Fibroblast of skin of left biceps (primary cell): Measurements from ENCODE around the gene DNAJC8.
A peak's percentile ranks its signal among the peaks of the same experiment; 100 is the strongest.

ENCODE experiments used
- DNase-seq, 2 experiments: peaks; one replicate each; pipeline ENCODE4 v3.0.0-alpha.2; 2013; ENCODE audit warnings: low read depth in 2 of 2

DNAJC8 gene

GRCh38 chr1:28249013-28249865 is 16.4 kb upstream of the DNAJC8 start:
- peak; percentile 45 to 50 for DNase-seq

DNA sequence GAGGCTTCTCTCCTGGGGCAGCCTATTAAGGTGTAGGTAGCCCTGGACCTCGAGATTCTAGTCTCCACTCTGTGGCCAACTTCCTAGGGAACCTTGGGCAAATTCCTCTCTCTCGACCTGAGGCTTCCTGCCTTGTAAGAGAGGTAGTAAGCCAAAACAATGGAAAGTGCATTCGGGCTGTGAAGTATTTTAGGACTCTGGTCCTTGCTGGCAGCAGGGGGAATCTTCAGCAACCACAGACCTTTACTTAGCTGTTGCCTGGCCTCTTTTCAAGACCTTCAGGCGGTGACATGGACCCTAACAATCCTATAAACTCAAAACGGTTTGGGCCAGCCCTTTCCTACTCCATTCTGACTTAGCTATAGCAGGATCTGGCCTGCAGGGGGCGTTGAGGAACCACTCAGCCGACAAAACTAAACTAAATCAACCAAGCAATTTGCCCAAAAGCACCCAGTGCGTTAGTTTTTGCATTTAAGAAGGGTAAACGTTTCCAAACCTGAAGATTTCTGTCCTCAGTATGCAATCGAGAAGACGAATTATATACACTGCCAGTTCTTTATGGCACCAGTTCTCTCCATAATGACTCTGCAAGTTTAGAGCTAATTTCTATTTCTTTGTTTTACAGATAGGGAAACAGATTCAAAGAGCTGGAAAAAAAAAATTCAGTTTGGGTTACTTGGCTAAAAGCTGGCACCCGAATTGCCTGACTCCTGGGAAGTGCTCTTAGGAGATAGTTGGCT is 15.6 kb upstream of the DNAJC8 start:
- peak; percentile 47 to 55 for DNase-seq

- no peak for DNase-seq
These were observed 14.9 kb upstream of the DNAJC8 start for GRCh38 chr1:28247612-28248272.

DNA sequence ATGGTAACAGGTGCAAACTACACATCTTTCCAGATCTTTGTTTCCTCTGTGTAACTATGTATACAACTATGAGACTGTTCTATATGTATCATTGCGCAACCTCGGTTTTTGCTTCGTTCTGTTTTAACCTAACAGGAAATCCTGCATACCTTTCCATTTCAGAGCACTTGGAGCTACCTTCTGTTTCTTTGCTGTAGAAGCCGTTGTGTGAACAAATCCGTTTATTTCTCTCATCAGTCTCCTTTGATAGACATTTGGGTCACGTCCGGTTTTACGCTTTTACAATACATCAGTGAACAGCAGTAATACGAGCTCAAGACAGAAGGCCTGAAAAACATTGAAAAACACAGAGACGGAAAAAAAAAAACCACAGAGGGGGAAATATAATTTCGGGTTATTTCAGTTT is 13.6 kb upstream of the DNAJC8 start:
- no peak for DNase-seq

DNA sequence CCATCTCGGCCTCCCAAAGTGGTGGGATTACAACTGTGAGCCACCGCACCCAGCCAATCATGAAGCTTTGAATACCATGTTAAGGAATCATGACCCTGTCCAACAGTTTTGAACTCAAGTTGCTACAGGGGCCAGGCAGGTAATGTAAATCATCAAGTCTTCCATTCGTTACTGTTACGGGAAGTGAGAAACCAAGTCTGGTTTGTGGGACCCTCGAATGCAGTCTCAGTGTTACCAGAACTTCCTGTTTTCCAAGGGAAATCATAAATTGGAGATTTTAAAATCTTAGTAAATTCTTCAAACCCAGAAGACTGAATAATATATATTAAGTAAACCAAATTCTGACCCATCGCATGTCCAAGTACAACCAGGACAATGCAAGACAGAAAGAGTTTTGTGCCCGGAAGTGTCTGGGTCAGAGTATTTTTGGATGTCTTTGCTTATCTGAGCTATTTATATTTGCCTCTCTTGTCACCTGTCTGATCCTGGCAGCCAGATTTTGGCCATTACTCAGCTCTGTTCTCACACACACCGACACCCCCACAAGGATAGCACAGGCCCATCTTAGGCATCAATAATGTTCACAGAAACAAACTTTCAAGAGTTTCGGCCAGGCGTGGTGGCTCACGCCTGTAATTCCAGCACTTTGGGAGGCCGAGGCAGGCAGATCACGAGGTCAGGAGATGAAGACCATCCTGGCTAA is 11.9 kb upstream of the DNAJC8 start:
- DNase-seq = no peak

DNA sequence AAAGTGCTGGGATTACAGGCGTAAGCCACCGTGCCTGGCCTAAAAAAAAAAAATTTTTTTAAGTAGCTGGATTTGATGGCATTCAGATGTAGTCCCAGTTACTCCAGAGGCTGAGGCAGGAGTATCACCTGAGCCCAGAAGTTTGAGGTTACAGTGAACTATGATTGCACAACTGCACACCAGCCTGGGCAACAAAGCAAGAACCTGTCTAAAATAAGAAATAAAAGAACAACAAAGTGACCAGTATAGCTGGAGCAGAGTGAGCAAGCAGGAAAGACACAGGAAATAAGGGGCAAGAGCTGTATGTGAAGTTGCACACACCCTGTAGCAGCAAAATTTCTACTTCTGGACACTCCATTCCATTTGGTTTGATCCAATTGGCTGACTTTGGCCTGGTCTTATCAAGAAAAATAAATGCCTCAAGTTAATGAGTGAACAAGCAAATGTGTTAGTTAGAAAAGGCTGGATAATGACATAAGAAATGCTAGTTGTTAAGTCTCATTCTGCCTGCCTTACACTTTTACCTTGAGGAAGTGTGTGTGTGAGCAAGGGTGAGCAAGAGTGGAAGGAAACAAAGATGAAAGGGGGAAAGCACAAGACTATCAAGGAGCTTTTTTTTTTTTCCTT is 11.0 kb upstream of the DNAJC8 start:
- no peak for DNase-seq

GRCh38 chr1:28241638-28242241 is 8.9 kb upstream of the DNAJC8 start:
- no peak for DNase-seq

GRCh38 chr1:28240024-28240423 is 7.2 kb upstream of the DNAJC8 start:
- DNase-seq = no peak

- DNase-seq = no peak
These were observed 6.2 kb upstream of the DNAJC8 start for GRCh38 chr1:28239004-28239403.

DNA sequence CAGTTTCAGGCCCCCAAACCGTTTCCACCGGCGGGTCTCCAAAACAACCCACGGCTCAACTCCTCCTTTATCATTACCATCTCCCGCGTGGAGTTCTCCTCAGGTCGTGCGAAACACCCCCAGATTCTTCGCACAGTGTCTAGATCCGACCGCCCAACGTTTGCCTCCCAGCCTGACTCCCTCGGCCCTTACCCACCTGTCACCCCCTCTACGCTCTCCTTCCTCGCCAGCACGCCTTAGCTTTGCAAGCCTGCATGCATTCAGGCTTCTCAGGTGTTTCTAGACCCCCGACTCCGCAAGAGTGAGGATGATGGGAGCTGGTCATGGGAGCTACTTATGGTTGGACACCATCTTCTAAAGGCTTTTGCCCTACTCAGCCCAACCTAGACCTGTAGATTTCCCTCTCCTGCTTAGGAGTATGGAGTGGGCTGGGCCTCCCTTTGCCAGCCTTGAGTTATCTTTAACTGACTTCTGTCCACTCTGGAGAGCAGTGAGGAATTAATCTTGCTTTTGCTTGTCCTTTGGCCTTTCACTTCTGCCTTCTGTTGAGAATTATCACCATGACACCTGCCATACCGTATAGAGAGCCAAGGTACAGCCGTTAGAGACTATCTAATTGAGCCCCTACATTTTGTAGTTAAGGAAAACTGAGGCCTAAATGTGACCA is 4.0 kb upstream of the DNAJC8 start:
- no peak for DNase-seq

DNA sequence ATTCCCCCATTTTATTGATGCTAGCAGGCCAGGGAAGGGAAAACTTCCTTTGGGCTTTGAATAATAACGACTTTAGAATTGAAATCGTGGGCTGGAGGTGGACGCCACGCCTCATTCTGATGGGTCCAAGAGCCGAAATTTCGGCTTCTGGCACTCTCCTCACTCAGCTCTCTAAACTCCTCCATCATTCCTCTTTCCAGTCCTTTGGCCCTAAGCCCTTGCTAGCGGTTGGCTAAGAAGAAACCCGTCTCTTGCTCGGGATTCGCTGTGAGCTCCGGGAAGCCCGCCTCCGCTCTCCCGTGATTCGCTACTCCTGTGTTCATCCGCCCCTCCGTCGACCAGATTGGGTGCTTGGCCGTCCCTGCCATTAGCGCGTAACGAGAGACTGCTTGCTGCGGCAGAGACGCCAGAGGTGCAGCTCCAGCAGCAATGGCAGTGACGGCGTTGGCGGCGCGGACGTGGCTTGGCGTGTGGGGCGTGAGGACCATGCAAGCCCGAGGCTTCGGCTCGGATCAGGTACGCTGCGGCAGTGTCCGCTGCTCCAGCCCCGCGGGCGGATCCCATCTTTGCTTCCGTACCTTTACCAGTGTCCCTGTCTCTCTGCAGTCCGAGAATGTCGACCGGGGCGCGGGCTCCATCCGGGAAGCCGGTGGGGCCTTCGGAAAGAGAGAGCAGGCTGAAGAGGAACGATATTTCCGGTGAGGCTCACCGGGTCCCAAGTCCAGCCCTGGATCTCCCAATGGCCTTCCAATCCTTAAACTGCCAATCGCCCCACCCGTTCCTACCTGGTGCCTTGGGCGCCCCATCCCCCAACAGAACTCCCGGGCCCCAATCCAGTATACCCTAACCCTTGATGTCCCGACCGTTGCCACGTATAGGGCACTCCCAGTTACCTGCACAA is 3.2 kb upstream of the DNAJC8 start, which contains the start of gene ATP5IF1:
Gene ATP5IF1 (plus strand): TSS at position 370 of the 901 bp plus-strand sequence. CDS start 60 bp downstream, at position 430.
- peak; percentile 92 to 94 for DNase-seq

DNA sequence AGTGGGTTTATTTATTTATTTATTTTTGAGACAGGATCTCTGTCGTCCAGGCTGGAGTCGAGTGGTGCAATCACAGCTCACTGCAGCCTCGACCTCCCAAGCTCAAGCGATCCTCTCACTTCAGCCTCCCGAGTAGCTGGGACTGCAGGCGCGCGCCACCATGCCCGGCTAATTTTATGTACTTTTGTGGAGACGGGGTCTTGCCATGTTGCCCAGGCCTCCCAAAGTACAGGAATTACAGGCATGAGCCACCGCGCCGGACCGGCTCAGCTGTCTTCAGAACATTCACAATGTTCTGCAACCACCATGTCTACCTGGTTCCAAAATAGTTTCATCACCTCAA is 406 bp upstream of the DNAJC8 start:
- DNase-seq = no peak

DNA sequence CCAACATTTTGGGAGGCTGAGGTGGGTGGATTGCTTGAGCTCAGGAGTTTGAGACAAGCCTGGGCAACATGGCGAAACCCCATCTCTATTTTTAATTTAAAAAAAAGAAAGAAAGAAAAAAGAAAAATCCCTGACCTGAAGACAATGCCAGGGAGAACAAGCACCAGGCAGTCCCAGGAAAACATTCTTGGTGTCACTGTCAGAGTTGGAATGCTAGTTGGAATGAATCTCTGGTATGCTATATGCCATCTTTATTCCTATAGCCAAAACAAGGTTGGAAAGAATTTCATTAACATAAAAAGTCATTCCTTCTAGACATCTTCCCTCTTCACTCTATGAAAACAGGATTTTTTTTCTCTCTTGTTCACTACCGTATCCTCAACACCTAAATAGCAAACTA is 2.8 kb downstream of the DNAJC8 start:
- no peak for DNase-seq

DNA sequence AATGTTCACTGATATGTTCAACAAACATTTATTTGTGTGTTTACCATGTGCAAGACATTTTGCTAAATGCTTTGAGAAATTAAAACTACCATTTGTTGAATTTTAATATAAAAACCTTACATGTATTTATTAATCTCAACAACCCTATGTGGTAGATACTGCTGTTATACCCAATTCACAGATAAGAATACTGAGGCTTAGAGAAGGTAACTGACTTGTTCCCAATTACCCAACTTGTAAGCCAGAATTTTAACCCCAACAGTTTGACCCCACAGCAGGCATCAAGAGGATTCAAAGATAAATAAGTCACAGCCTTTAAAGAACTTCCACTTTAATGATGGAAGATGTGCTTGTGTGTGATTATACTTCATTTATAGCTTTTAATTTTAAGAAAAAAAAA is 3.7 kb downstream of the DNAJC8 start:
- no peak for DNase-seq

GRCh38 chr1:28213315-28213714 is 19.5 kb downstream of the DNAJC8 start:
- DNase-seq = no peak

GRCh38 chr1:28209700-28210099 is 23.1 kb downstream of the DNAJC8 start:
- DNase-seq = no peak

DNA sequence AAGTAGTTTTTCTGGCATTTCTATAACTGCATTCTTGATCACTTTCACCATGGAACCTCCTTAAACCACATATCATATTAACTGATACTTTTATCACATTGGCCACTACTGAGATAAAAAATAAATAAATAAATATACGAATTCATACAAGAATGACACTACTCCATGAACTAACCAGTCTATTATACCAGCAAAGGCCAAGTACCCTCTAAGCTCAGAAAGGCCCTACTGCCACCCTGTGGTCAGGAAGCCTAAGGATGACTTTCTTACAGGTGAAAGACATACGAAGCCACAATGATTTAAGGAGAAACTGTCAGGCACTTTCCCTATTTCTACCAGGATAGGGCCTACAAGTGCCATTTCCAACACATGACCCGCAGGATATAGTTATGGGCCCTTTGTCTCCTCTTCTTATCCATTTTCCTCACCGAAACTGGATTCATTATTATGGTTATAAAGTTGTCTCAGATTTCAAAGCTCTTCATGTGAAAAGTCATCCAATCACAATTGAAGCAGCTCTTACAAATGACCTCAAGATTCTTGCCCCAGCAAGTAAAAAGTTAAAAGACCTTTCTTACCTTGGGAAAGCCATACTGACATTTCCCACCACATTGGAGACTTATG is 23.9 kb downstream of the DNAJC8 start:
- DNase-seq = peak in 1 of 2 experiments; percentile 13

DNA sequence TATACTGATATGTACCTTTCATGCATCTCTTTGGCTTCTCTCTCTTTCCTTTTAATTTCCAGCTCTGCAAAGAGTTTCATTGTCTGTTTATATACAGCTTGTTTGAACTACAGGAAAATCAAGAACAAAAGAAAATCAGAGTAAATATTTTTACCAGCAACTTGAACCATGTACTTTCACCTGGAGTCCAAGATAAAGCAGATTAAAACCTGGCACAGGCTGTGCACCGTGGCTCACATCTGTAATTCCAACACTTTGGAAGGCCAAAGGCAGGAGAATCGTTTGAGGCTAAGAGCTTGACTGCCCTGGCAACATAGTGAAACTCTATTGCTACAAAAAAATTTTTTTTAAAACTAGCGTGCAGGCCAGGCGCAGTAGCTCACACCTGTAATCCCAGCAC is 27.6 kb downstream of the DNAJC8 start:
- DNase-seq = no peak
